ENCODE data around the gene DNAH14.
"Not testable (repeated sequence)": the region's sequence is repeated elsewhere in the genome, so short reads cannot be mapped to it uniquely, and the experiment has no call there.

DNAH14 gene

GRCh38 chr1:225155555-225155954 lies 226.1 kb downstream of the DNAH14 start:
- DNase-seq (ENCODE audit: low spot score), result no peak

- DNase-seq (ENCODE audit: low spot score), result no peak
Measured at GRCh38 chr1:225156254-225156653, 226.8 kb downstream of the DNAH14 start.

- no peak for DNase-seq (ENCODE audit: low spot score)
Measured at GRCh38 chr1:225158291-225158690, 228.8 kb downstream of the DNAH14 start.

- DNase-seq (ENCODE audit: low spot score), result no peak
Measured at GRCh38 chr1:225159793-225160192, 230.3 kb downstream of the DNAH14 start.

DNA sequence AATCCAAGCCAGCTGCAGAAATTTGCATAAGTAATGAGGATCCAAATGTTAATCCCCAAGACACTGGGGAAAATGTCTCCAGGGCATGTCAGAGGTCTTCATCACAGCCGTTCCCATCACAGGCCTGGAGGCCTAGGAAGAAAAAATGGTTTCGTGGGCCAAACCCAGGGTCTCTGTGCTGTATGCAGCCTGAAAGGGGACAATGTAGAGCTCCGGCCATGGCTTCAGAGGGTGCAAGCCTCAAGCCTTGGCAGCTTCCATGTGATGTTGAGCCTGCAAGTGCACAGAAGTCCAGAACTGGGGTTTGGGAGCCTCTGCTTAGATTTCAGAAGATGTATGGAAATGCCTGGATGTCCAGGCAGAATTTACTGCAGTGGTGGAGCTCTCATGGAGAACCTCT lies 247.9 kb downstream of the DNAH14 start:
- not testable (repeated sequence) for DNase-seq (ENCODE audit: low spot score)

- DNase-seq (ENCODE audit: low spot score), result no peak
Measured at GRCh38 chr1:225179686-225180085, 250.2 kb downstream of the DNAH14 start.

GRCh38 chr1:225182716-225183115 lies 253.2 kb downstream of the DNAH14 start:
- no peak for DNase-seq (ENCODE audit: low spot score)

DNA sequence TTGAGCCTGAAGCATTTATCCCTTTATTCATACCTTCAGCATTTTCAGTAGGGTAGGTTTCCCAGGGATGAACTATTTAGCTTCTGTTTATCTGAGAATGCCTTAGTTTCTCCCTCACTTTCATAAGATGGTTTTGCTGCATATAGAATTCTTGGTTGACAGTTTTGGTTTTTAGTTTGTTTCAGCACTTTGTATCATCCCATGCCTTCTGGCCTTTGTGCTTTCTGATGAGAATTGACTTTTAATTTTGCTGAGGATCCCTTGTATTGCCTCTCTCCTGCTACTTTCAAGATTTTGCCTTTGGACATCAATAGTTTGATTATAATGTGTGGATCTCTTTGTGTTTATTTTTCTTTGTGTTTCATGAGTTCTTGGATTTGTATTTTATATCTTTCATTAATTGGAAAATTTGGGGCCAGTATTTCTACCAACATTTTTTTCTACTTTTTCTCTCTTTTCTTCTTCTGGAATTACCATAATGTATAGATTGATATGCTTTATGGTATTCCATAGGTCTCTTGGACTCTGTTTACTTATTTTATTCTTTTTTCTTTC lies 261.8 kb downstream of the DNAH14 start:
- DNase-seq (ENCODE audit: low spot score), result no peak

DNA sequence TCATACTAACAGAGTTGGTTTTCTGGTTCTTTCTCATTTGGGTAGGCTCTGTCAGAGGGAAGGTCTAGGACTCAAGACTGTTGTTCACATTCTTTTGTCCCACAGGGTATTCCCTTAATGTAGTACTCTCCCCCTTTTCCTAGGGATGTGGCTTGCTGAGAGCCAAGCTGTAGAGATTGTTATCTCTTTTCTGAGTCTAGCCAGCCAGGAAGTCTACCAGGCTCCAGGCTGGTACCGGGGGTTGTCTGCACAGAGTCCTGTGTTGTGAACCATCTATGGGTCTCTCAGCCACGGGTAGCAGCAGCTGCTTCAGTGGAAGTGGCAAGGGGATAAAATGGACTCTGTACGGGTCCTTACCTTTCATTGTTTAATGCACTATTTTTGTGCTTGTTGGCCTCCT lies 272.0 kb downstream of the DNAH14 start:
- no peak for DNase-seq (ENCODE audit: low spot score)

- no peak for DNase-seq (ENCODE audit: low spot score)
Measured at GRCh38 chr1:225207791-225208190, 278.3 kb downstream of the DNAH14 start.

DNA sequence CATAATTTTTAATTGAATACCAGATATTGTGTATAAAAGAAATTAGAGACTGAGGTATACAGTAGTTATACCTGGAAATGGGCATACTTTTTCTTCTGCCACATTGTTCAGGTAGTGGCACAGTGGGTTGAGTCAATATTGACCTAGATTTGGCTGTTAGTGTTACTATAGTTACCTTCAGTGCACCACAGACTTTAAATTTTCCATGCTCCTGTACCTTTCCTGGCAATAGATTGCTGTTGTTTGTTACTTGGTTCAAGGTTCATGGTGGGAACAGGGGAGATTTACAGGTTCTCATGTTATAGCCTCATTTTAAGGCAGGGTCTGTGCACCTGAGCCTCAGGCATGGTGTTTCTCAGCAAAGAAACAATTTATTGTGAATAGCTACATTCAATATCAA lies 279.7 kb downstream of the DNAH14 start:
- no peak for DNase-seq (ENCODE audit: low spot score)

- DNase-seq (ENCODE audit: low spot score), result not testable (repeated sequence)
Measured at GRCh38 chr1:225210180-225210579, 280.7 kb downstream of the DNAH14 start.

DNA sequence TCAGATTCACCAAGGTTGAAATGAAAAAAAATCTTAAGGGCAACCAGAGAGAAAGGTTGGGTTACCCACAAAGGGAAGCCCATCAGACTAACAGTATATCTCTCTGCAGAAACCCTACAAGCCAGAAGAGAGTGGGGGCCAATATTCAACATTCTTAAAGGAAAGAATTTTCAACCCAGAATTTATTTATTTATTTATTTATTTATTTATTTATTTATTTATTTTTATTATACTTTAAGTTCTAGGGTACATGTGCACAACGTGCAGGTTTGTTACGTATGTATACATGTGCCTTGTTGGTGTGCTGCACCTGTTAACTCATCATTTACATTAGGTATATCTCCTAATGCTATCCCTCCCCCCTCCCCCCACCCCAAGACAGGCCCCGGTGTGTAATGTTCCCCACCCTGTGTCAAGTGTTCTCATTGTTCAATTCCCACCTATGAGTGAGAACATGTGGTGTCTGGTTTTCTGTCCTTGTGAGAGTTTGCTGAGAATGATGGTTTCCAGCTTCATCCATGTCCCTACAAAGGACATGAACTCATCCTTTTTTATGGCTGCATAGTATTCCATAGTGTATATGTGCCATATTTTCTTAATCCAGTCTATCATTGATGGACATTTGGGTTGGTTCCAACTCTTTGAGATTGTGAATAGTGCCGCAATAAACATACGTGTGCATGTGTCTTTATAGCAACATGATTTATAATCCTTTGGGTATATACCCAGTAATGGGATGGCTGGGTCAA lies 282.4 kb downstream of the DNAH14 start:
- DNase-seq (ENCODE audit: low spot score), result not testable (repeated sequence)

DNA sequence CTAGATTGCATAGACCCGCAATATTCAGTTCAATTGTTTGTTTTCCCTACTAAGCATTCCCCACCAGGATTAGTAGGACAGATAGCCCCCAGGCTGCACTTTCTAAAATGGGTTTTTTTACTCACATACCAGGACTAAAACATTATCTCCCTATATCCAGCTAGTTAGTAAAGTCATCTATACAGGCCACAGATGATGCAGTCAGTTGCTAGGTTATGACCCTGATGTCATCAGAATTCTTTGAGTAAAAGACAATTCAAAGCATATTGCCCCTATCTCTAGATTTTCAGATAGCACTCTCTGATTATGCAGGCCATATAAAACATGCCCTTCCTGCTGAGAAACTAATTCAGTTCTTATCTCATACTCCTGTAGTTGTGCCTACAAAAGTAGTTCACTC lies 294.8 kb downstream of the DNAH14 start:
- no peak for DNase-seq (ENCODE audit: low spot score)

DNA sequence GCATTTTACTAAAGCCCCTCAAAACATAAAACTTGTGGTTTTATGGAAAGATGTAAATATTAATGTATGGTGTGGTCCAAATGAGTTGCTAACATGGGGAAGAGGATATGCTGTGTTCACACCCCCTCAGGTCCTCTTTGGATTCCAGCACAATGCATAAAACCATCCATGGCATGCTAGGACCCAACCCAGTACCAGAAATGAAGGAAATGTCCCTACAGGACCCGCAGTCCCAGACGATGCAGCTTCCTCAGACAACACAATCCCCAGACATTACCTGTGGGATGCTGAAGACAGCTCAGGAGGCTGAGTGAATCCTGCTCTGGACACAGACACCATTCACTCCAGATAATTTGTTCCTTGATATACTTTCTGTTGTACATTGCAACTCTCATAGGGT lies 296.2 kb downstream of the DNAH14 start:
- DNase-seq (ENCODE audit: low spot score), result no peak

DNA sequence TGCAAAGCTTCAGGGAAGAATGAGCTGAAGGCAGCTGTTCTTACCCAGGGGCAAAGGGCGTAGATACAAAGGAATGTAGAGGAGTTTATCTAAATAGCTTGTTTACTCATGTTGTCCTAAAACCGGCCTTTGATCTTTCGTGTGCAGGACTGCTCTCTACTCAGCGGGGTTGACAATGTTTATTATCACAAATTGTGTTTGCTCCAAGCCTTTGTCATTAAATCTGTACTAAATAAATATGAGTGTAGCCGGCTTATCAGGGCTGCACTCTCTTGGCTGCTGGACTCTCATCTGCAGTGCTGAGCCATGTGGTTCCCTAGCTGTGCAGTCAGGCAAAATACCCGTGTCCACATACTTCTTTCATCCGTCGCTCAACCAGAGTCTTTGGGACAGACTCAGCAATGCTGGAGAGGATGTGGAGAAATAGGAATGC lies 299.4 kb downstream of the DNAH14 start:
- DNase-seq (ENCODE audit: low spot score), result no peak

- not testable (repeated sequence) for DNase-seq (ENCODE audit: low spot score)
Measured at GRCh38 chr1:225229429-225229828, 300.0 kb downstream of the DNAH14 start.

- no peak for DNase-seq (ENCODE audit: low spot score)
Measured at GRCh38 chr1:225230483-225230882, 301.0 kb downstream of the DNAH14 start.

GRCh38 chr1:225232930-225233329 lies 303.5 kb downstream of the DNAH14 start:
- DNase-seq (ENCODE audit: low spot score), result not testable (repeated sequence)

- no peak for DNase-seq (ENCODE audit: low spot score)
Measured at GRCh38 chr1:225242611-225243010, 313.1 kb downstream of the DNAH14 start.

DNA sequence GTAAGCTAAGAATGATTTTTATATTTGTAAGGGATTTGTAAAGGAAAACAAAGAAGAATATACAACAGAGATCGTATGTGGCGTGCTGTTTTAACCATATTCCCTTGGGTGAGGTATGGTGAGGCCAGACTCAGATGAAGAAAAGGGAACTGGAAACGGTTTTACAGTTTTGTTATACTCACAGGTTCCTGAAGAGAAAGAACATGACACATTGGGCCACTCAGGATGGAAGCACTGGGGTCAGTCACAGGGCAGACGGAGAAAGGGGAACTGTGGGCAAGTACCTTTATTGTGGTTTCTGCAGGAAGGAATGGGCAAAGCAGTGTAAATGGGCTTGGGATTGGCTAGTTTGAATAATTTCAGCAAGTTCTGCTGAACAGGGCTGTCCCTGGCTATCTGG lies 321.0 kb downstream of the DNAH14 start:
- no peak for DNase-seq (ENCODE audit: low spot score)

DNA sequence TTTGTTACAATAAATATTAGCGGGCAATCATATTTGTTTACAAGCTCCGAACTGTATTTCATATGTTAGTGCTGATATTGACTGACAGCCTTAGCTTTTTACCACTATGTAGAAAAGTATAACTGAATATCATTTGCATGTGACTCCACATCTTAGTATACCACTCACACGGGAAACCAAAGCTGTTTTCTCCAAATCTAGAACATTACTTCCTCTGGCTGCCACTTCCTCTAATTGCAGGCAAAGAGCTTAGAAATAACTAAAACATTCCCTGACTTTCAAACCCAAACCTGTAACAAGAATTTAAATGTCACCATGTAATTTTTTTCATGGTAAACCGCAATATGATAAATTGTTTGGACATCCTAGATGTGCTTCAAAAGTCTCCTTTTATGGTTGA lies 323.7 kb downstream of the DNAH14 start:
- no peak for DNase-seq (ENCODE audit: low spot score)

DNA sequence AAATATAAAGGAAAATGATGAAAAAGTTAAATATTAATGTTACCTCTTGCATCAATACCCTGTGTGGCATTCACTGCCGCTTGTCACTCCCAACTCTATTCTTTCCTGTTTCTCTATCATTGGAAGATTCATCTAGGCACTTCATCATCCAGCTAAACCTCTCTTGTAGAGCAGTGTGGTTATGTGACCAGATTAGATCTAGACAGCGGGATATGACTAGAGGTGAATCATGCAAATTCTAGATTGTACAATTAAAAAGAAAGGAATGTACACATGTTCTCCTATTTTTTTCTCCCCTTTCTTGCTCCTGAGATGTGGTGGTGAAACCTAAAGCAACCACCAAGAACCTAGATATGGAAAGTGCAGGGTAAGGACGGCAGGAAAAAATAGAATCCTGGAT lies 324.3 kb downstream of the DNAH14 start:
- no peak for DNase-seq (ENCODE audit: low spot score)

GRCh38 chr1:225254676-225255075 lies 325.2 kb downstream of the DNAH14 start:
- no peak for DNase-seq (ENCODE audit: low spot score)

Data from hematopoietic multipotent progenitor cell treated with erythropoietin and hydrocortisone succinate and interleukin-3 and kit ligand, for 17 days (in vitro differentiated cells).